ENCODE measurements around the gene MAN1C1.

MAN1C1 gene

DNA sequence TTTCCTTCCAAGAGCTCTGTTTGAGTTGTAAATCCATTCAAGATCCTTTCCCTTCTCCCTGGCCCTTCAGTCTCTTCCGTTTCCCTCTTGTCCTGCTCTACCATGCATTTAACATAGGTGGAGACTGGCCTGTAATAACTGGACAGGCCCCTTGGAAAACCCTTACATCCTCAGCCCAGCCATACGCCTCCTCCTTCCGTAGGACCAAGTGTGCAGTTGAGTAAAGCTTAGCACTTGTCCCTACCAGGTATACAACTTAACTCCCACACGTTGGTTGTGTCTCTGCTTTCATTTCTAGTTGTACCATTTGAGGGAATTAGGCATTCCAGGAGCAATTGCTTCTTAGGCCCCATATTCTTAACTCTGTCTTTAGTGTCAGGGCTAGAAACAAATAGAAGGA is 6.4 kb downstream of the MAN1C1 start:
- no peak overlapping the region for H3K9ac ChIP-seq
- H4K20me1 ChIP-seq (ENCODE audit: insufficient read depth): no peaks in the 10 kb centered on the region
- no peak overlapping the region for H2AFZ ChIP-seq (ENCODE audit: low read depth)
- H3K27ac ChIP-seq: peak overlapping the region; percentile 51; the same call in 1 of the 2 replicates
- no peaks in the 10 kb centered on the region for H3K27me3 ChIP-seq (ENCODE audit: insufficient read depth, low read depth)
- peaks cover 77% of the 10 kb centered on the region; the same call in 1 of the 2 replicates for H3K79me2 ChIP-seq (ENCODE audit: insufficient read depth, low read depth)
- no peak for TF ChIP-seq CTCF (conservative IDR thresholded peaks at IDR 0.05; ENCODE audit: low read depth, low read length)
- no peaks in the 10 kb centered on the region for H3K36me3 ChIP-seq (ENCODE audit: insufficient read depth)
- peaks cover 78% of the 10 kb centered on the region for H3K4me1 ChIP-seq (ENCODE audit: low read depth, poor library complexity, severe bottlenecking)
- H3K4me2 ChIP-seq: peak overlapping the region; percentile 89
- H3K4me3 ChIP-seq (IDR thresholded peaks at IDR 0.05; ENCODE audit: insufficient read depth, low read depth, low read length): no peak overlapping the region

DNA sequence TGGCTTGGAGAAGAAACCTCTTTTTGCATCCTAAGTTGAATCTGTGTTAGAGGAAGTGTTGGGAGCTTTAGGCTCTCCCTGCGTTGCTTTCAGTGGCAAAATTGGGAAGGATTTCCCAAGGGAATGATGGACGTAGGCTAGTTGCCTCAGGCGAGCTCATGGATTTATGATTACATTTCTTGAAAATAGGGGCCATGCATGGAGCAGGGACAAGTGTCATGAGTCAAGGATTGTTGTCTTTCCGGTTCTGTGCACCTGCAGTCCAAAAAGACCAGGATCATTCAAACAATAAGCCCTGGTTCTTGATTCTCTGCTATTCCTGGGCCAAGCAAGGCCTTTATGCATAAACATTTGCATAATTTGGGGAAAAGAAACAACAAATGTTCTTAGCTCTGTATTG is 7.1 kb downstream of the MAN1C1 start:
- Histone ChIP-seq H3K36me3 (ENCODE audit: insufficient read depth) (no peaks in the 10 kb centered on the region), H3K4me1 (ENCODE audit: low read depth, poor library complexity, severe bottlenecking) (peaks cover 76% of the 10 kb centered on the region), H3K79me2 (ENCODE audit: insufficient read depth, low read depth) (peaks cover 76% of the 10 kb centered on the region; the same call in 1 of the 2 replicates), H4K20me1 (ENCODE audit: insufficient read depth) (no peaks in the 10 kb centered on the region), H2AFZ (ENCODE audit: low read depth) (no peak overlapping the region), H3K4me3 (IDR thresholded peaks at IDR 0.05; ENCODE audit: insufficient read depth, low read depth, low read length) (no peak overlapping the region), H3K4me2 (peak overlapping the region; percentile 89), H3K27me3 (ENCODE audit: insufficient read depth, low read depth) (no peaks in the 10 kb centered on the region), H3K27ac (peak overlapping the region; percentile 51), H3K9ac (no peak overlapping the region; the same call in 1 of the 2 replicates)
- no peak for TF ChIP-seq CTCF (conservative IDR thresholded peaks at IDR 0.05; ENCODE audit: low read depth, low read length)

DNA sequence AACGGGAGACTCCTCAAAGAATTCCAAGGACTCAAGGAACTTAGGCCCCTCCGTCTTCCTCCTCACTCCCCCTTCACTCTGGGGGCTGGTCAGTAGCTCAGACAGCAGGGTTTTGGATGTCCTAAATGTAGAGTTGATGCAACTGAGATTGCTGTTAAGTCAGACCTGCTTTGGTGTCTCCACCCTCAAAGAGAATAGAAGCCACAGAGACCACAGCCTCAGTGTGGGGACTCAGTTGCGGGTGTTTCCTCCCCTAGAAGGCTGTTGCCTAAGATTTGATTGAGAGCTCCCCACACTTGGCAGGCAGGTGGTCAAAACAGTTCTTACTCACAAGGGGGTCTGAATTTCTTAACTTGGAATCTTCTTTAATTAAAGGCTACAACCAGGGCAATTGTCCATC is 7.6 kb downstream of the MAN1C1 start:
- Histone ChIP-seq H3K4me2 (peak overlapping the region; percentile 89), H3K27me3 (ENCODE audit: insufficient read depth, low read depth) (no peaks in the 10 kb centered on the region)

DNA sequence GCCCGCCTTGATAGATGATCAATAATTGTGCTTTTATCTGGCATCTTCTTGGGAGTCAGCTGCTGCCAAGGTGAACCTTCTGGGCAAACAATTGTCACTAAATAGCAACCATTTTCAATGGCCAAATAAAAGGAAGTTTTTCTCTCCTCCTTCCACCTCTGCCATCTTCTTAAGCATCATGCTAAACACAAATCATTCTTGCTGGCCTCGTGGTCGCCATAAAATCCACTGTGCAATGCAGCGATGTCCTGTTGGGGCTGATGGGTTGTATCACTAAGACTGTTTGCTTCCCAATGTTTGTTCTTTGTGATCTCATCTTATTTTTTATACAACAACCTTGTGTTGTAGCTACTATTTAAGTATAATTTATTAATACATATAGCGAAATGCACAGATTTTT is 8.0 kb downstream of the MAN1C1 start:
- peaks cover 76% of the 10 kb centered on the region for H3K4me1 ChIP-seq (ENCODE audit: low read depth, poor library complexity, severe bottlenecking)
- H3K27me3 ChIP-seq (ENCODE audit: insufficient read depth, low read depth): no peaks in the 10 kb centered on the region
- H2AFZ ChIP-seq (ENCODE audit: low read depth): no peak overlapping the region
- peak overlapping the region; percentile 7; the same call in 1 of the 2 replicates for H3K9ac ChIP-seq
- H3K79me2 ChIP-seq (ENCODE audit: insufficient read depth, low read depth): peaks cover 76% of the 10 kb centered on the region; the same call in 1 of the 2 replicates
- no peak for TF ChIP-seq CTCF (conservative IDR thresholded peaks at IDR 0.05; ENCODE audit: low read depth, low read length)
- H3K27ac ChIP-seq: peak overlapping the region; percentile 51
- no peak overlapping the region for H3K4me3 ChIP-seq (IDR thresholded peaks at IDR 0.05; ENCODE audit: insufficient read depth, low read depth, low read length)
- peak overlapping the region; percentile 89 for H3K4me2 ChIP-seq
- H4K20me1 ChIP-seq (ENCODE audit: insufficient read depth): no peaks in the 10 kb centered on the region
- H3K36me3 ChIP-seq (ENCODE audit: insufficient read depth): no peaks in the 10 kb centered on the region

More for the DNA sequence above, 7.6 kb downstream of the MAN1C1 start:
- peak overlapping the region; percentile 51 for H3K27ac ChIP-seq
- H3K36me3 ChIP-seq (ENCODE audit: insufficient read depth): no peaks in the 10 kb centered on the region
- H3K4me3 ChIP-seq (IDR thresholded peaks at IDR 0.05; ENCODE audit: insufficient read depth, low read depth, low read length): no peak overlapping the region
- TF ChIP-seq CTCF (conservative IDR thresholded peaks at IDR 0.05; ENCODE audit: low read depth, low read length): no peak
- H3K9ac ChIP-seq: peak overlapping the region; percentile 7; the same call in 1 of the 2 replicates
- H4K20me1 ChIP-seq (ENCODE audit: insufficient read depth): no peaks in the 10 kb centered on the region
- peaks cover 76% of the 10 kb centered on the region; the same call in 1 of the 2 replicates for H3K79me2 ChIP-seq (ENCODE audit: insufficient read depth, low read depth)
- H3K4me1 ChIP-seq (ENCODE audit: low read depth, poor library complexity, severe bottlenecking): peaks cover 76% of the 10 kb centered on the region
- H2AFZ ChIP-seq (ENCODE audit: low read depth): no peak overlapping the region
